Heart left ventricle (tissue), 13 donors: ENCODE measurements around the gene KRT12.

Experiments
- POLR2A ChIP-seq, 2 donors: fragments of 450-650 bp; IDR thresholded peaks; one replicate each; pipeline ENCODE4 v1.6.1; 2017; ENCODE audit warnings: antibody characterized with exemption in 2 of 2, mild to moderate bottlenecking in 2 of 2, moderate library complexity in 2 of 2
- TF ChIP-seq, protein P1 (sequence below), 12 donors: fragments of 200-600 bp; sonication (generic) in 4 of 12; IDR thresholded peaks; one replicate each; pipeline versions ENCODE4 v1.5.0 to v1.8.0; 2018 to 2022; ENCODE audit warnings: antibody characterized with exemption in 12 of 12, mild to moderate bottlenecking in 5 of 12
- donor health status: ischemic (EF 13 %, LVEDD 7.1; RV severe dilation, severe dysfunction).
- donor health status: DM: no; HTN: yes; CAD: no.
- donor health status: DM: no; HTN: no; CAD: no.
- donor health status: ischemic (EF 25% LVEDD 6.9; RV normal size, moderate dysfunction).
- donor health status: ischemic (EF 25% LVEDD 5.7; RV mildly dilated, moderate dysfunction).
- donor health status: ischemic (EF 35%, LVEDD 5.7; RV mildly dilated, moderate dysfunction).
- donor health status: nonischemic (EF 11% LVEDD 7.7; RV severe dilation, severe dysfunction).
- donor health status: DM: yes; HTN: yes; CAD: no.
- donor health status: PGD.
- donor health status: ischemic (EF 29% LVEDD 5.4; RV normal size, mild dysfunction).
- donor health status: nonischemic (EF 23%, LVEDD 6.1; RV moderate dilation, normal function).

- TF ChIP-seq, protein P1, sequence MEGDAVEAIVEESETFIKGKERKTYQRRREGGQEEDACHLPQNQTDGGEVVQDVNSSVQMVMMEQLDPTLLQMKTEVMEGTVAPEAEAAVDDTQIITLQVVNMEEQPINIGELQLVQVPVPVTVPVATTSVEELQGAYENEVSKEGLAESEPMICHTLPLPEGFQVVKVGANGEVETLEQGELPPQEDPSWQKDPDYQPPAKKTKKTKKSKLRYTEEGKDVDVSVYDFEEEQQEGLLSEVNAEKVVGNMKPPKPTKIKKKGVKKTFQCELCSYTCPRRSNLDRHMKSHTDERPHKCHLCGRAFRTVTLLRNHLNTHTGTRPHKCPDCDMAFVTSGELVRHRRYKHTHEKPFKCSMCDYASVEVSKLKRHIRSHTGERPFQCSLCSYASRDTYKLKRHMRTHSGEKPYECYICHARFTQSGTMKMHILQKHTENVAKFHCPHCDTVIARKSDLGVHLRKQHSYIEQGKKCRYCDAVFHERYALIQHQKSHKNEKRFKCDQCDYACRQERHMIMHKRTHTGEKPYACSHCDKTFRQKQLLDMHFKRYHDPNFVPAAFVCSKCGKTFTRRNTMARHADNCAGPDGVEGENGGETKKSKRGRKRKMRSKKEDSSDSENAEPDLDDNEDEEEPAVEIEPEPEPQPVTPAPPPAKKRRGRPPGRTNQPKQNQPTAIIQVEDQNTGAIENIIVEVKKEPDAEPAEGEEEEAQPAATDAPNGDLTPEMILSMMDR (IDR thresholded peaks at IDR 0.05) = no peak
- TF ChIP-seq POLR2A (IDR thresholded peaks at IDR 0.05) = no peak
These were observed 33.9 kb upstream of the KRT12 start for GRCh38 chr17:40900809-40901356.
